CD14-positive monocyte (primary cell): ENCODE data around the gene C2orf80. TPM values are rescaled to one million over a fixed set of nuclear protein-coding genes. Genes with fewer than 3 reads are reported as not detected.

Source experiments
- DNase-seq, 3 donors: peaks; one replicate each; pipeline ENCODE4 v3.0.0-alpha.2; 2011 to 2022
- H2AFZ ChIP-seq: 2 replicates; pipeline ENCODE4 v1.6.0; 2012; ENCODE audit warnings: mild to moderate bottlenecking, low read depth, low read length, inconsistent platforms; ENCODE audit not compliant: insufficient read depth, poor library complexity, severe bottlenecking
- H3K27ac ChIP-seq, 2 donors: 1 replicate in 1 of 2; 2 replicates in 1 of 2; pipeline ENCODE4 v1.5.1; 2012 to 2013; ENCODE audit warnings: low read length in 2 of 2, control low read depth in 1 of 2, inconsistent platforms in 1 of 2, low read depth in 1 of 2, mild to moderate bottlenecking in 1 of 2
- H3K27me3 ChIP-seq, 2 donors: one replicate each; pipeline versions ENCODE4 v1.6.0 to v1.6.1; 2011 to 2013; ENCODE audit warnings: low read length in 2 of 2; ENCODE audit not compliant: control insufficient read depth in 2 of 2, insufficient read depth in 2 of 2
- H3K36me3 ChIP-seq, 2 donors: replicated peaks in 1 of 2; 1 replicate in 1 of 2; 2 replicates in 1 of 2; pipeline versions ENCODE4 v1.5.1 to v1.6.1; 2012 to 2013; ENCODE audit warnings: low read length in 2 of 2, control low read depth in 1 of 2, inconsistent platforms in 1 of 2, mild to moderate bottlenecking in 1 of 2; ENCODE audit not compliant: insufficient read depth in 2 of 2, control insufficient read depth in 1 of 2
- H3K4me1 ChIP-seq, 2 donors: 1 replicate in 1 of 2; 2 replicates in 1 of 2; pipeline versions ENCODE4 v1.5.1 to v1.6.1; 2012 to 2013; ENCODE audit warnings: low read length in 2 of 2, control low read depth in 1 of 2, inconsistent platforms in 1 of 2, mild to moderate bottlenecking in 1 of 2, moderate library complexity in 1 of 2; ENCODE audit not compliant: insufficient read depth in 2 of 2, control insufficient read depth in 1 of 2
- H3K4me2 ChIP-seq: replicated peaks from 2 replicates; pipeline ENCODE3; 2012; ENCODE audit warnings: low read length, moderate library complexity, mild to moderate bottlenecking; ENCODE audit not compliant: poor library complexity, severe bottlenecking; ENCODE audit errors: extremely low read depth
- H3K4me3 ChIP-seq, 3 experiments: fragments of 200-600 bp in 1 of 3; sonication (generic) in 1 of 3; replicated peaks in 1 of 3; 1 replicate in 2 of 3; 2 replicates in 1 of 3; pipeline ENCODE4 v1.5.1; 2011 to 2013; ENCODE audit warnings: low read length in 3 of 3, mild to moderate bottlenecking in 3 of 3, control low read depth in 2 of 3, low read depth in 2 of 3, inconsistent platforms in 1 of 3, moderate library complexity in 1 of 3
- H3K79me2 ChIP-seq: 2 replicates; pipeline ENCODE4 v1.6.0; 2012; ENCODE audit warnings: mild to moderate bottlenecking, control low read depth, inconsistent platforms, low read length, moderate library complexity; ENCODE audit not compliant: insufficient read depth
- H3K9ac ChIP-seq: 2 replicates; pipeline ENCODE4 v1.6.0; 2017; ENCODE audit warnings: low read length, mild to moderate bottlenecking; ENCODE audit not compliant: insufficient read depth, poor library complexity, severe bottlenecking
- H3K9me3 ChIP-seq, 2 donors: replicated peaks in 1 of 2; 1 replicate in 1 of 2; 2 replicates in 1 of 2; pipeline versions ENCODE4 v1.5.1 to v1.6.1; 2012 to 2013; ENCODE audit warnings: low read length in 2 of 2, control low read depth in 1 of 2; ENCODE audit not compliant: control insufficient read depth in 1 of 2, insufficient read depth in 1 of 2
- H4K20me1 ChIP-seq: 2 replicates; pipeline ENCODE4 v1.6.0; 2012; ENCODE audit warnings: mild to moderate bottlenecking, low read length, control low read depth, moderate library complexity; ENCODE audit not compliant: insufficient read depth
- H3K27ac Mint-ChIP-seq, 7 donors: one replicate each; pipeline ENCODE4 v1.8.0; 2020; ENCODE audit warnings: mild to moderate bottlenecking in 7 of 7, mixed read lengths in 7 of 7, moderate library complexity in 6 of 7, inconsistent platforms in 2 of 7
- H3K27me3 Mint-ChIP-seq, 3 donors: one replicate each; pipeline ENCODE4 v1.8.0; 2021 to 2022; ENCODE audit warnings: low read depth in 3 of 3, mild to moderate bottlenecking in 3 of 3, mixed read lengths in 3 of 3, moderate library complexity in 3 of 3, inconsistent platforms in 1 of 3
- H3K36me3 Mint-ChIP-seq, 2 donors: one replicate each; pipeline ENCODE4 v1.8.0; 2020; ENCODE audit warnings: mixed read lengths in 2 of 2, inconsistent platforms in 1 of 2, mild to moderate bottlenecking in 1 of 2
- H3K4me1 Mint-ChIP-seq: one replicate; pipeline ENCODE4 v1.8.0; 2020; ENCODE audit warnings: mild to moderate bottlenecking, mixed read lengths
- H3K4me3 Mint-ChIP-seq, 2 donors: one replicate each; pipeline ENCODE4 v1.8.0; 2020; ENCODE audit warnings: mild to moderate bottlenecking in 2 of 2, mixed read lengths in 2 of 2, moderate library complexity in 1 of 2
- H3K9me3 Mint-ChIP-seq, 7 donors: one replicate each; pipeline ENCODE4 v1.8.0; 2020 to 2022; ENCODE audit warnings: mixed read lengths in 7 of 7, mild to moderate bottlenecking in 6 of 7, moderate library complexity in 6 of 7, inconsistent platforms in 2 of 7
- CTCF ChIP-seq: fragments of 200-600 bp; IDR thresholded peaks from one replicate; pipeline ENCODE4 v1.8.0; 2022; ENCODE audit warnings: antibody characterized with exemption, mild to moderate bottlenecking
- WGBS: methylation state at CpG from one replicate; pipeline ENCODE4 v1.1.5; 2013; ENCODE audit warnings: missing lambda C conversion rate; ENCODE audit not compliant: insufficient coverage; 5-methylcytosine and 5-hydroxymethylcytosine counted together
- intact Hi-C, 2 donors: fragments of 100-400 bp; cut with micrococcal nuclease; formaldehyde crosslinking; loops; one replicate each; pipeline versions ENCODE4 v1.15.0 to v1.15.1; 2023
- polyA plus RNA-seq, 3 donors: library from polyadenylated mRNA; depleted of rRNA in 1 of 3; unstranded in 2 of 3; stranded (reverse) in 1 of 3; fragments of 300-500 nt in 2 of 3; fragments of >200 nt in 1 of 3; fragmentation: Illumina TruSeq in 2 of 3; gene quantifications; 1 replicate in 2 of 3; 2 replicates in 1 of 3; pipeline ENCODE4 v1.2.3, GENCODE V29; 2012 to 2021

Gene C2orf80
- polyA plus RNA-seq, 3 donors = not detected

- H3K9ac ChIP-seq = no peak overlapping the region
- H3K4me3 ChIP-seq = no peak overlapping the region
- Mint-ChIP-seq H3K36me3 (no peaks in the 10 kb centered on the region), H3K27me3 (peaks cover 0 to 2% (median 1%) of the 10 kb centered on the region in 3 donors), H3K4me3 (no peak overlapping the region), H3K9me3 (no peaks in the 10 kb centered on the region), H3K4me1 (peaks cover 20% of the 10 kb centered on the region), H3K27ac (no peak overlapping the region)
- no peaks in the 10 kb centered on the region for H3K27me3 ChIP-seq
- H4K20me1 ChIP-seq = no peaks in the 10 kb centered on the region
- no CpG with 5 or more reads among the region's 4 CpGs for WGBS
- intact Hi-C loops = loop anchor here in 1 of 2 donors (10.0 kb wide), 1 partner anchor 76 kb away; the partner anchor contains the start of gene IDH1
- H3K4me2 ChIP-seq = no peak overlapping the region
- H3K9me3 ChIP-seq = no peaks in the 10 kb centered on the region
- H3K27ac ChIP-seq = no peak overlapping the region
- no peak for DNase-seq
- no peaks in the 10 kb centered on the region for H3K36me3 ChIP-seq
- H3K4me1 ChIP-seq = peaks cover 9 to 10% of the 10 kb centered on the region in 2 donors
- TF ChIP-seq CTCF = no peak
- H3K79me2 ChIP-seq = no peaks in the 10 kb centered on the region
- no peak overlapping the region for H2AFZ ChIP-seq
Observed at GRCh38 chr2:208179028-208179609, 10.7 kb downstream of the C2orf80 start.

DNA sequence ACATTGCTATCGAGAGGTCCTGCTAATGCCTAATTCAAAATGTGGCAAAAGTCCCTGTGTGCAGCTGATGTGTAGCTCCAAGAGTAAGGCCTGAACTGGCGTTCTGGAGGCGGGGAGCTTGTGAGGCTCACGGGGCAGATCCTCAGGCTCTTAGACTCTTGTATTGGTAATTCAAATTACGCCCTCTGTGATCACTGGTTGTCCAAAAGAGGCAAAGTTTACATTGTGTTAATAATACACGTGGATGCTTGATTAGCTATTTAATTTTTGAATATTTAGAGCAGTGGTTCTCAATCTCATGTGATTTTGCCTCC is 14.0 kb downstream of the C2orf80 start:
- Histone ChIP-seq H2AFZ (no peak overlapping the region), H3K4me1 (peaks cover 19 to 23% of the 10 kb centered on the region in 2 donors), H3K79me2 (no peaks in the 10 kb centered on the region), H3K4me3 (no peak overlapping the region), H3K36me3 (no peaks in the 10 kb centered on the region), H4K20me1 (no peaks in the 10 kb centered on the region), H3K27ac (no peak overlapping the region), H3K4me2 (no peak overlapping the region), H3K9me3 (no peaks in the 10 kb centered on the region), H3K27me3 (no peaks in the 10 kb centered on the region), H3K9ac (no peak overlapping the region)
- Mint-ChIP-seq H3K27ac (peak overlapping the region in 1 of 7 donors; percentile 30), H3K4me3 (no peak overlapping the region), H3K4me1 (peaks cover 28% of the 10 kb centered on the region), H3K9me3 (no peaks in the 10 kb centered on the region), H3K27me3 (peaks cover 0 to 6% (median 0%) of the 10 kb centered on the region in 3 donors), H3K36me3 (no peaks in the 10 kb centered on the region)
- WGBS = 87% methylated on average over 6 of the region's 6 CpGs
- TF ChIP-seq CTCF = no peak
- intact Hi-C loops = loop anchor here in 1 of 2 donors (10.0 kb wide), 1 partner anchor 79 kb away; the partner anchor contains the start of gene IDH1
- DNase-seq = no peak
